HPDE6-E6E7 (cell line): ENCODE measurements around the gene SNX25.
"Not testable (repeated sequence)": the region's sequence is repeated elsewhere in the genome, so short reads cannot be mapped to it uniquely, and the experiment has no call there.

Source experiments
- DNase-seq: peaks from one replicate; pipeline ENCODE4 v3.0.0; 2011; ENCODE audit warnings: missing footprints; ENCODE audit errors: extremely low spot score

SNX25 gene

DNA sequence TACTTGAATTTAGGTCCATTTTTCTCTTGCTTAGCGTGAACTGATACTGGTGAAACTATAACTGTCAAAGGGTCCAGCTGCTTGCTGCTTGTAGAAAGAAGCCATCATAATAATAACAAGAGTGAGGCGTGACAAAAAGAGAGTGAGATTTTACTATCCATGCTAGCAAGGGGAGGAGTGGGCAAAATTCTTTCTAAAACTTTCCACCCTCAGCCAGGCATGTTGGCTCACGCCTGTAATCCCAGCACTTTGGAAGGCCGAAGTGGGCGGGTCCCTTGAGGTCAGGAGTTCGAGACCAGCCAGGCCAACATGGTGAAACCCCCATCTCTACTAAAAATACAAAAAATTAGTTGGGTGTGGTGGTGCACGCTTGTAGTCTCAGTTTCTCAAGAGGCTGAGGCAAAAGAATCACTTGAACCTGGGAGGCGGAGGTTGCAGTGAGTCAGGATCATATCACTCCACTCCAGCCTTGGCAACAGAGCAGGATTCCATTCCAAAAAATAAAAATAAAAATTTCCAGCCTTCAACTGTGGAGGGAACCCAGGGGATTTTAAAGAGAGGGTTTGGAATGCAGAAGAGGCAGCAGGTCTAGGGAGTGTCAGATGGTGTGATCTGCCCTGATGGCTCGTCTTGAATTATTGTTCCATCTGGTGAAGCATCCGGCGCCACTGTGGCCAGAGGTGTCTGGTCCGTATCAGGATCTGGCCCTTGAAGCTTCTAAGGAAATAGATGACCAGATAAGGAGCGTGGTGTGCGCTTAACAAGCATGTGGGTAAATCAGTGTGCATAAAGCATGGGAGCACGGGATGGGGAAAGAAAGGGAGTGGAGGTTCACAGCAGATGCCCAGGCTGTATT lies 134.6 kb downstream of the SNX25 start:
- no peak for DNase-seq

DNA sequence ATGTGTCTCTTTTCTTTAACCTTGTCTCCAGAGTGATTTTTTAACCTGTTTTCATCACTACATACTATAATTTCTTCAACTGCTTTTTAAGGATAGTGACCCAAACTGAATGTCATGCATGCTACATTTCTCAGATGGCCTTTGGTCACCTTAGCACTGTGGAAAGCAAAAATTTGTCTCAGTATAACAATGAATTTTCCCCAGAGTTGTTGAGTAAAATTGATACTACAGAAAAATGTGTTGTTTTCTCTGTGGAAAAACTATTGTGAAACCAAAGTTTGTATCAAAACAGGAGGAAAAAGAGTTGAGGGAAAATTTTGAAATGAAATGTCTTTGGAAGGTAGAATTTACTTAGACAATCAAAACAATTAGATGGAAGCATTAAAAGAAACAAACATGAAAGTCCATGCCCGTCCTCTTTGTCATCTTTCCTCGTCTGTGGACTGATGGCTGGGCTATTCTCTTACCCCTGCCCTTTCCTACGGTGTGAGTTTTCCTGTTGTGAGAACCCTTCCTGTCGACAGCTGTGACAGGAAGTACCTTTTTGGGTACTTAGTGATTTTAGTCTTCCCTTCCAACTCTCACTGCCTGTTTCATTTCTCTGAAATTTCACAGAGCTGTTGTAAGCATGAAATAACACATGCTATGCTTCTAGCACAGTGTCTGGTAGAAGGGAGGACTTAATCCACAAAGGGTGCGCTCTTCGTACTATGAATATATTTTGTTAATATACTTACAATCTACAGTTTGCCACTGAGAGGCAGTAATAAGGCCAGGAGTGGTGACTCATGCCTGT lies 135.5 kb downstream of the SNX25 start:
- DNase-seq = no peak

DNA sequence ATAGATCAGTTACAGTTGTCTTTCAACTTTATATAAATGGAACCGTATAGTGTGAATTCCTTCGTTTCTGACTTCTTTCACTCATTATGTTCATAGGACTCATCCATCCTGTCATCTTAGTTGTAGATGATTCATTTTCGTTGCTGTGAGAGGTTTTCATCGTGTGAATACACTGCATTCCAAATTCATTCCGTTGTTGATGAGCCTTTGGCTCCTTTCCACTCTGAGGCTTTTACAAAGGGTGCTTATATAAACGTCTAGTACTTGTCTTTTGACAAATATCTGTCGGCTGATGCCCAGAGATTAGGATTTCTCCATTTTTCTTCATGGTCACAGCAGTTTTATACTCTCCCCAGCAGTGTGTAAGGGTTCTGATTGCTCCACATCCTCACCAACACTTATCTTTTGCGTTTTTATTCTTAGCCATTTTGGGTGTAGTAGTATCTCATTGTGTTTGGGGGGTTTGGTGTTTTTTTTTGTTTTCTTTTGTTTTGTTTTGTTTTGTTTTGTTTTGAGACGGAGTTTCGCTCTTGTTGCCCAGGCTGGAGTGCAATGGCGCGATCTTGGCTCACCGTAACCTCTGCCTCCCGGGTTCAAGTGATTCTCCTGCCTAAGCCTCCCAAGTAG lies 137.7 kb downstream of the SNX25 start:
- no peak for DNase-seq

- DNase-seq = no peak
Observed at GRCh38 chr4:185351691-185352090, 142.3 kb downstream of the SNX25 start.

DNA sequence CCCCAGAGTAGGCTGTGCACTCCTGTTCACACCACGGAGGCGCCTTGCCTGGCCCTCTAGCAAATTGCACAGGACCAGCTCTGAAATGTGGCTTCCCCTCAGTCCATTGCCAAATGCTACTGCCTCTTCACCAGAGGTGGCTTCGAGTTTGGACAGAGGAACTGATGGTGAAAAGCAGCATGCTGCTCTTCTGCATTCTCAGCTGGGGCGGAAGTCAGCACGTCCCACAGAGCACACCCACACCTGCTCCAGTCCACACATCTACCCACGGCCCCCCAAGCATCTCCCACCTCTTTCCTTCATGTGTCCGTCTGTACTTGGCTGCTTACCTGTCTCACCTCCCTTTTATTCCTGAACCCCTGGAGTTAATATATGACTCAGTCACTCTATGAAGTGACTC lies 142.8 kb downstream of the SNX25 start:
- no peak for DNase-seq

GRCh38 chr4:185352741-185353140 lies 143.3 kb downstream of the SNX25 start:
- DNase-seq = no peak

DNA sequence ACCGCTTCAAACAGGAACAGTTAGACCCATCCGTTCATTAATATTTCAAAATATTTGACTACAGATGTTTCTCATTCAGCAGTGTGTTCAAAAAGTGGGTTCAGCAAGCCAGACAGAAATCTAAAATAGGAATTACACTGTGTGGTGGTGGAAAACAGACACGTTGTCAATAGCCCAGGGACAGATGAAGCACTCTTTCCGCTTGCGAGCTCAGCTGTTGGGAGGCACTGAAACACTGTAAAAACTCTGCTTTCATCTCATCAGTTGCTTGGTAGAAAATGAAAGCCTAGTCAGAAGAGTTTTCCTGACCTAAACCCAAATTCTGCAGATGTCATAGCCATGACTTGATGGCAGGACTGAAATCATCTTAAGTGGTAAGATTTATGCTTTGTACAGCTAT lies 147.8 kb downstream of the SNX25 start:
- DNase-seq = no peak

GRCh38 chr4:185357733-185358440 lies 148.5 kb downstream of the SNX25 start:
- no peak for DNase-seq

GRCh38 chr4:185358514-185358913 lies 149.1 kb downstream of the SNX25 start:
- peak; percentile 6 for DNase-seq

- no peak for DNase-seq
Observed at GRCh38 chr4:185358959-185359358, 149.6 kb downstream of the SNX25 start.

DNA sequence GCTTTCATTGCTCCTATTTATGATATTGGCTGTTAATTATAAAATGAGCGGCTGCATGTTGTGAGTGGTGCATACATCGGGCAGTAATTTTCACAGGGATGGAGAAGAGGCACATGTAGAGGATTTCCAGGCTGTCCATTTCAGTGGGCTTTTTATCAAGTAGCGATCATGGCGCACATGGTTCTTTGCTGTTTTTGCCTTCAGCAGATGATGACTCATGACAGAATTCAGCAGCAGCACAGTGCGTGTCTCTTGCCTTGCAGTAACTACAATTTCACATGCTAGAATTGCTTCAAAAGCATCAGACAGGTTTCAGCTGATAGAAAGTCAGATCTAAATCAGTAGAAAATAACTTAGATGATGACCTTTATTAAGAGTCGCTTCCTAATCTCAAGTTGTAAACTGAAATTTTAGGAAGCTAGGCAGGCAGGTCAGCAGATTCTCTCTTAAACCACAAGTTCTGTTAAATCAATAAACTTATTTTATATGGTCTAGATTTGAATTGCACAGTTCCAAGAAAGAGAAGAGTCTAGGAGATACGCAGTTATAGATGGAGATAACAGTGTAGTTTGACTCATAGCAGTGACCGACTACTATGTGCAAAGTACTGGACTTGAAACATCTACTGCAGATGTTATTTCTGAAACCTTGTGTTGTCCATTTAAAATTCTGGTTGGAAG lies 150.5 kb downstream of the SNX25 start:
- DNase-seq = no peak

GRCh38 chr4:185361872-185362271 lies 152.5 kb downstream of the SNX25 start:
- no peak for DNase-seq

DNA sequence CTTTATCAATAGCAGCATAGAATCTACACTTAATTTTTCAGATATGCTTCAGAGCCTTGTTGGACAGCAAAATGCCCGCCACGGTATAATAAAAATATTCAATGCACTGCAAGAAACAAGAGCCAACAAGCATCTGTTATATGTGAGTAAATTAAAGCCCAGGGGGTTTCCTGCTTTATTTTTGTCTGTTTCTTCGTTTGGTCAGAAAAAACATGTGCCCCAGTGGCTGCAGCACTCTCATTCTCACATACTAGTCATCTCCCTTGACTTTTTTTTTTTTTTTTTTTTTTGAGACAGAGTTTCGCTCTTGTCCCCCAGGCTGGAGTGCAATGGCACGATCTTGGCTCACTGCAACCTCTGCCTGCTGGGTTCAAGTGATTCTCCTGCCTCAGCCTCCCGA lies 153.2 kb downstream of the SNX25 start:
- not testable (repeated sequence) for DNase-seq

GRCh38 chr4:185363251-185363650 lies 153.9 kb downstream of the SNX25 start:
- DNase-seq = no peak

- DNase-seq = no peak
Observed at GRCh38 chr4:185364886-185365285, 155.5 kb downstream of the SNX25 start.

- no peak for DNase-seq
Observed at GRCh38 chr4:185369731-185370130, 160.3 kb downstream of the SNX25 start.

DNA sequence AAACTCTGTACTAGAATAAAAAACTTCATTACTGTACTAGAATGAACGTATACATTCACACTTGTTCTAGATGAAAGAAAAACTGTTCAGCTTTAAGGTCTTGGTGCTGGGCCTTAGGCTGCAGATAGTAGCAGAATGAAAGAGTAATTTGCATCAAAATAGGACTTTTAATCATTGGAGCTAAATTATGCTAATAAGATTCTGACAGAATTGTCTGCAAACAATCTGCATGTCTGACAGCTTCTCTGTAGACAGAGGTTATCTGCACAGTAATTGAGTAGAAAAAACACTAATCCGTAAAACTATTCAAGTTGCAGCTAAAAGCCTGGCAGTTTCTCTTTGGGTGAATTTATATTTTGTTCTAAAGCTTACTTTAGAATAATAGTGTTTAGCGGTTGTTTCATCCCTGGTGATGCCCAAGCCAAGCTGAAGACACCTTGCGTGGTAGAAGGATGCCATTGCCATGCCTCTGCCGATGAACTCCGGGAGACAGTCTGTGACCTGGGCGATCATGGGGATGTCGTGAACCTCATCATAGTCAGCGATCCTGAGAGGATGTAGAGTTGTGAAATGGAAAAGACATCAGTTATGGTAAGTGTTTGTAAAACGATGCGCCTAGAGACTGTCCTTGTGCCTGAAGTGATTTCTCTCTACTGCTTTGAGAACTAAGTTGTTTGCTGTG lies 161.0 kb downstream of the SNX25 start:
- no peak for DNase-seq

- DNase-seq = no peak
Observed at GRCh38 chr4:185371702-185372101, 162.3 kb downstream of the SNX25 start.

DNA sequence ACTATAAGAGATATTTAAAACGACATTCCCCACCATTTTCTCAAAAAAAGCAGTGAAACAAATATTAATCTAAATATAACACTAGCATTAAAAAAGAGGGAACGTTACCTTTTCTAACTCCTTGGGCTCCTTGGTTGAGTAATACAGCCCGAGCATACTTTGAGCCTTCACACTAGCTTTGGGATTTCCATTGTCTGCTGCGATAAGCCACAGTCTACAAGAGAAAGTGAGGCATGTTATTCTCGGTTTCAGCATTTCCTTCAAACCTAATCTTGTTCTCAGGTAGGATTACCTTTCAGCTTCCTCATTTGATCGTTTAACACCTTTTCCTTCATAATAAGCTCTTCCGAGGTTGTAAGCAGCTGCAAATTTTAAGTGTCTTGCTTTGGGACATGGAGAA lies 164.6 kb downstream of the SNX25 start:
- DNase-seq = no peak

- no peak for DNase-seq
Observed at GRCh38 chr4:185374573-185374972, 165.2 kb downstream of the SNX25 start.

DNA sequence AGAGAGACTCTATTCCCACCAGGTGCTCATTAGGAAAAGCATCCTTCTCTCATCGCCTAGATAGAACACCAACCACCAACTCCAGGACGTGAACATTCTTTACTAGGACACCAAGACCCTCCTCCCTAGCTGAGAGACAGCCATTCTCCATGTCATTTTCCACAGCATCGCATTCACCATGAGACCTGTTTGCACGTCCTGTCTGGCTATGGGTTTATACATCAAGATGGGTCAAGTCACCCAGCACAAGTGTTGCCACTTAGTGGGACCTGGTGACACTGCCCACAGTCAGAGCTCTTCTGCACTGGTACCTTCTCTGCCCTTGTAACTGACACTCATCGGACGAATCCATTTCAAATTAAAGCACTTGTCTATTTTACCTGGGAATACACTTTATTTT lies 168.9 kb downstream of the SNX25 start:
- DNase-seq = no peak
